ENCODE results near the gene SLC6A13.
"Not testable (repeated sequence)": the region's sequence is repeated elsewhere in the genome, so short reads cannot be mapped to it uniquely, and the experiment has no call there.

SLC6A13 gene

DNA sequence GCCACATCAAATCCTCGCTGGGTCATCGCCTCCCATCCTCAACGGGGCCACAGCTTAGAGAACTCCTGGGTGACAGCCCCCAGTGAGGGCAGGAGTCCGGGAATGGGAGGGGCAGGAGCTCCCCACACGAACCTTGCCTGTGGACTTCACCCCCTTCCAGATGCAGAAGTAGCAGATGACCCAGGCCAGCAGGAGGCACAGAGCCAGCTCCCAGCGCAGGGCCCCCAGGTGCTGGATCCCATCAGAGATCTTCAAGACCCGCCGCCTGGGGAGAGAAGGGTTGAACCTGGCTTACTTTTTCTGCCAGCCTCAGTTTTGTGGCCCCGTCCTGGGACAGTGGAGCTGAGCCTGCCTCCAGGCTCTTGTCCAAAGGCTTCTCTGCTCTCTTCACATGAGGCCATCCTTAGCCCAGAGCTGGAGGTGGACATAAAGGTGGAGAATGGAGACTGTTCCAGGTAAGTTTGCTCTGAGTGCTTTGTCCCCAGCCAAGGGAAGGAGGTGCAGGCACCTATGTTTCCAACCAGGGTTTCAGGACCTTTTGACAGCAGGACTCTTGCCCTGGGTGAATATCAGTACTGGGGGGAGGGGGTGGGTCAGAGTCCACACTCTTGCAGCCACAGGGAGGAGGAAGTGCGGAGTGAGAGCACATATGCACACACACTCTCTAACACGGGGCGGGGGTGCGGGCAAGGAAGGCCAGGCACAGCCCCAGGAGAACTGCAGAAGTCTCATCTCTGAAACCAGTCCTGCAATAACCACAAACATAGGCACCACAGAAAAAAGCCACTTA, 25.4 kb downstream of the SLC6A13 start:
- DNase-seq (ENCODE audit: low read depth): no peak
- TF ChIP-seq POLR2A (IDR thresholded peaks at IDR 0.05; ENCODE audit: extremely low read depth, insufficient read length): no peak
- TF ChIP-seq, protein P1, sequence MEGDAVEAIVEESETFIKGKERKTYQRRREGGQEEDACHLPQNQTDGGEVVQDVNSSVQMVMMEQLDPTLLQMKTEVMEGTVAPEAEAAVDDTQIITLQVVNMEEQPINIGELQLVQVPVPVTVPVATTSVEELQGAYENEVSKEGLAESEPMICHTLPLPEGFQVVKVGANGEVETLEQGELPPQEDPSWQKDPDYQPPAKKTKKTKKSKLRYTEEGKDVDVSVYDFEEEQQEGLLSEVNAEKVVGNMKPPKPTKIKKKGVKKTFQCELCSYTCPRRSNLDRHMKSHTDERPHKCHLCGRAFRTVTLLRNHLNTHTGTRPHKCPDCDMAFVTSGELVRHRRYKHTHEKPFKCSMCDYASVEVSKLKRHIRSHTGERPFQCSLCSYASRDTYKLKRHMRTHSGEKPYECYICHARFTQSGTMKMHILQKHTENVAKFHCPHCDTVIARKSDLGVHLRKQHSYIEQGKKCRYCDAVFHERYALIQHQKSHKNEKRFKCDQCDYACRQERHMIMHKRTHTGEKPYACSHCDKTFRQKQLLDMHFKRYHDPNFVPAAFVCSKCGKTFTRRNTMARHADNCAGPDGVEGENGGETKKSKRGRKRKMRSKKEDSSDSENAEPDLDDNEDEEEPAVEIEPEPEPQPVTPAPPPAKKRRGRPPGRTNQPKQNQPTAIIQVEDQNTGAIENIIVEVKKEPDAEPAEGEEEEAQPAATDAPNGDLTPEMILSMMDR (IDR thresholded peaks at IDR 0.05; ENCODE audit: low read depth, low read length): no peak
- TF ChIP-seq, protein P2, sequence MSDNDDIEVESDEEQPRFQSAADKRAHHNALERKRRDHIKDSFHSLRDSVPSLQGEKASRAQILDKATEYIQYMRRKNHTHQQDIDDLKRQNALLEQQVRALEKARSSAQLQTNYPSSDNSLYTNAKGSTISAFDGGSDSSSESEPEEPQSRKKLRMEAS (IDR thresholded peaks at IDR 0.05; ENCODE audit: low read depth, low read length): no peak
- TF ChIP-seq MYC (IDR thresholded peaks at IDR 0.05; ENCODE audit: low read depth, low read length): no peak
- H3K4me3 ChIP-seq (ENCODE audit: low read depth, low read length): no peak overlapping the region

DNA sequence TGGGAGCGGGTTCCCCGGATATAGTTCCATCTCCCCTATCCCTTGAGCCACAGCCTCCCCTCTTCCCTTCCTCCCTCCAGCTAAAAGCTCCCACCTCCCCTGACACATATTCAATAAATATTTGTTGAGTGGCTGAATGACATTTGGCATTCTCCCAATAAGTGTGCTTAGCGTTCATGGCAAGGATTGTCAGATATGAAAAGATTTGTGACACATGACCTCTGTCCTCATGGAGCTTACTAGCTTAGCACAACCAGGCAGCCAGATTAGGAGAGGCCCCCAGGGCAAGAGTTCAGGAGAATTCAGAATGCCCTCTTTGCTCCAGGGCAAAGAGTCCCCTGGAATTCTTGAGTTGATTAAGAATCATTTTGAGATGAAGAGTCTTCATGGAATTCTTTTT, 26.2 kb downstream of the SLC6A13 start:
- TF ChIP-seq, protein P1 (IDR thresholded peaks at IDR 0.05; ENCODE audit: low read depth, low read length): no peak
- TF ChIP-seq MYC (IDR thresholded peaks at IDR 0.05; ENCODE audit: low read depth, low read length) (no peak), POLR2A (IDR thresholded peaks at IDR 0.05; ENCODE audit: extremely low read depth, insufficient read length) (no peak)
- TF ChIP-seq, protein P2 (IDR thresholded peaks at IDR 0.05; ENCODE audit: low read depth, low read length): no peak
- DNase-seq (ENCODE audit: low read depth): no peak
- no peak overlapping the region for H3K4me3 ChIP-seq (ENCODE audit: low read depth, low read length)

DNA sequence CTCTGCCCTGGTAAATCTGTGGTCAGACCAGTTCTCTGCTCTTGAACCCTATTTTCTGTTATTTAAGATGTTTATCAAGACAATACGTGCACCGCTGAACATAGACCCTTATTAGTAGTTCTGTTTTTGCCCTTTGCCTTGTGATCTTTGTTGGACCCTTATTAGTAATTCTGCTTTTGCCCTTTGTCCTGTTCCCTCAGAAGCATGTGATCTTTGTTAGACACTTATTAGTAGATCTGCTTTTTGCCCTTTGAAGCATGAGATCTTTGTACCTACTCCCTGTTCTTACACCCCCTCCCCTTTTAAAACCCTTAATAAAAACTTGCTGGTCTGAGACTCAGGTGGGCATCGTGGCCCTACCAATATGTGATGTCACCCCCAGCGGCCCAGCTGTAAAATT, 26.7 kb downstream of the SLC6A13 start:
- not testable (repeated sequence) for DNase-seq (ENCODE audit: low read depth); H3K4me3 ChIP-seq (ENCODE audit: low read depth, low read length)

DNA sequence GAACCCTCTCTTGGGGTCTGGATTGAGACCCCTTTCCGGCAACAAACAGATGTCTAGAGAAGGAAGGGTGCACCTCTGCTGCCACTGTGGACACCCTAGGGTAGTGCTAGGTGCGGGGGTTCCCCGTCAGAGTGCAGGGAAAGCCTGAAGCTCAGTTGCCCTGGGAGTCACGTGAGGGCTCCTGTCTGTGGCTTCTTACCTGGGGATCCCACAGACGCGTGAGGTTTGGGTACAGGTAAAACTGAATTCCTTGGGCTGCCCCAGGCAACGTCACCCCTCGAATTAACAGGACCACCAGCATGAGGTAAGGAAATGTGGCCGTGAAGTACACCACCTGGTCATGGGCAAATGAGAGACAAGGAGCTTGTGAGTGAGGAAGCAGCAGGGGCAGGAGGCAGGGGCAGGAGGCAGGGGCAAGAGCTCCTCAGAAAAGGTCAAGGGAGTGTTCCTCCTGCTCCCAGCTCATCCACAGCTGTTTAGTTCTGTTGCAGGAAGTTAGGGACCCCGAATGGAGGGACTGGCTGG, 27.7 kb downstream of the SLC6A13 start:
- no peak for DNase-seq (ENCODE audit: low read depth)
- TF ChIP-seq, protein P1 (IDR thresholded peaks at IDR 0.05; ENCODE audit: low read depth, low read length): no peak
- TF ChIP-seq, protein P2 (IDR thresholded peaks at IDR 0.05; ENCODE audit: low read depth, low read length): no peak
- TF ChIP-seq POLR2A (IDR thresholded peaks at IDR 0.05; ENCODE audit: extremely low read depth, insufficient read length) (no peak), MYC (IDR thresholded peaks at IDR 0.05; ENCODE audit: low read depth, low read length) (no peak)
- H3K4me3 ChIP-seq (ENCODE audit: low read depth, low read length): no peak overlapping the region

DNA sequence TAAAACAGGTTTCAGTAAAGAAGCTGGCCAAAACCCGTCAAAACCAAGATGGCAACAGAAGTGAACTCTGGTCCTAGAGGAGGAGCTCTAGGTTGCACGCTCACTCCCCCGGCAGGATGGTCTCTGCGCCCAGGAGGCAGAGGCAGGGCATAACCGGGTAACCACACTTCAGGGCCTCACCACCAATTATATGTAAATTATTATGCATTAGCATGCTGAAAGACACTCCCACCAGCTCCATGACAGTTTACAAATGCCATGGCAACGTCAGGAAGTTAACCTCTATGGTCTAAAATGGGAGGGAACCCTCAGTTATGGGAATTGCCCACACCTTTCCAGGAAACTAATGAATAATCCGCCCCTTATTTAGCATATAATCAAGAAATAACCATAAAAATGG, 28.6 kb downstream of the SLC6A13 start:
- H3K4me3 ChIP-seq (ENCODE audit: low read depth, low read length): no peak overlapping the region
- DNase-seq (ENCODE audit: low read depth): no peak
- TF ChIP-seq, protein P2 (IDR thresholded peaks at IDR 0.05; ENCODE audit: low read depth, low read length): no peak
- no peak for TF ChIP-seq MYC (IDR thresholded peaks at IDR 0.05; ENCODE audit: low read depth, low read length)
- TF ChIP-seq POLR2A (IDR thresholded peaks at IDR 0.05; ENCODE audit: extremely low read depth, insufficient read length): no peak
- TF ChIP-seq, protein P1 (IDR thresholded peaks at IDR 0.05; ENCODE audit: low read depth, low read length): no peak

DNA sequence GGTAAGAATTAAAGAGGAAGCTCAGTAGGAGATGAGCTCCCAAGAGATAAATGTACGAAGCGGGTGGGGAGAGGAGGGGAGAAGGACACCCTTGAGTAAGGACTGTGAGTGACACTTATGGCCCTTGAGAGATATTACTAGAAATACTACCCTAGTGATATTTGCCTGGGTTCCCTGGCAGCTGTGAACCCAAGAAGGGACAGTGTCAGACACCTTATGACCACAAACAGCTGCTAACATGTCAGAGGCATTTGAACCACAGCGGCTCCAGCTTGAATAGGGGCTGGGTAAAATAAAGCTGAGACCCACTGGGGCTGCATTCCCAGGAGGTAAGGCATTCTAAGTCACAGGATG, 29.0 kb downstream of the SLC6A13 start:
- DNase-seq (ENCODE audit: low read depth): no peak
- no peak for TF ChIP-seq MYC (IDR thresholded peaks at IDR 0.05; ENCODE audit: low read depth, low read length)
- no peak for TF ChIP-seq POLR2A (IDR thresholded peaks at IDR 0.05; ENCODE audit: extremely low read depth, insufficient read length)
- TF ChIP-seq, protein P1 (IDR thresholded peaks at IDR 0.05; ENCODE audit: low read depth, low read length): no peak
- TF ChIP-seq, protein P2 (IDR thresholded peaks at IDR 0.05; ENCODE audit: low read depth, low read length): no peak
- H3K4me3 ChIP-seq (ENCODE audit: low read depth, low read length): no peak overlapping the region
